HT1080 (cell line): ENCODE measurements around the gene ERBB4. TPM values are rescaled to one million over a fixed set of nuclear protein-coding genes. Genes with fewer than 3 reads are reported as not detected.

ENCODE experiments used
- DNase-seq: peaks from one replicate; pipeline ENCODE4 v3.0.0-alpha.2; 2015; ENCODE audit warnings: low read depth
- polyA plus RNA-seq, 2 experiments: library from polyadenylated mRNA; depleted of rRNA; stranded (reverse); fragments of >200 nt; gene quantifications; 2 replicates each; pipeline ENCODE4 v1.2.3, GENCODE V29; 2015
- total RNA-seq: library from RNA; depleted of rRNA; stranded (reverse); fragments of >200 nt; shearing (Covaris generic); gene quantifications from 2 replicates; pipeline ENCODE4 v1.2.3, GENCODE V29; 2014; rRNA removed

Gene ERBB4
- 0.02 TPM in 1 of 2 replicates, not detected in the other for total RNA-seq
- polyA plus RNA-seq (2015; cell fraction: cytosol; rRNA removed): 0.01 and 0.07 TPM in 2 replicates
- 0.14 TPM in 1 of 2 replicates, not detected in the other for polyA plus RNA-seq (2015; cell fraction: nucleus; rRNA removed)

- no peak for DNase-seq
These were observed at the start of gene ERBB4 for GRCh38 chr2:212538305-212539071. TSS of gene ERBB4 (minus strand) at chr2:212538802. CDS start at chr2:212538530, 272 bp downstream.

GRCh38 chr2:212580117-212580516 lies 41.5 kb upstream of the ERBB4 start:
- DNase-seq: no peak

- no peak for DNase-seq
These were observed 17.7 kb upstream of the ERBB4 start for GRCh38 chr2:212556296-212556695.

- DNase-seq: no peak
These were observed 15.6 kb upstream of the ERBB4 start for GRCh38 chr2:212554233-212554632.

- DNase-seq: no peak
These were observed 11.3 kb upstream of the ERBB4 start for GRCh38 chr2:212549941-212550340.

GRCh38 chr2:212549463-212549862 lies 10.9 kb upstream of the ERBB4 start:
- DNase-seq: no peak

GRCh38 chr2:212548455-212548819 lies 9.8 kb upstream of the ERBB4 start:
- DNase-seq: peak; percentile 40

- no peak for DNase-seq
These were observed 9.3 kb upstream of the ERBB4 start for GRCh38 chr2:212547716-212548454.

GRCh38 chr2:212546669-212547068 lies 8.1 kb upstream of the ERBB4 start:
- DNase-seq: no peak

- no peak for DNase-seq
These were observed 1.7 kb upstream of the ERBB4 start for GRCh38 chr2:212540341-212540740.

- no peak for DNase-seq
These were observed 674 bp upstream of the ERBB4 start for GRCh38 chr2:212539072-212539880.

- no peak for DNase-seq
These were observed 787 bp downstream of the ERBB4 start for GRCh38 chr2:212537726-212538304.

GRCh38 chr2:212536817-212537725 lies 1.5 kb downstream of the ERBB4 start:
- DNase-seq: no peak

GRCh38 chr2:212535996-212536816 lies 2.4 kb downstream of the ERBB4 start:
- DNase-seq: no peak

- DNase-seq: no peak
These were observed 4.3 kb downstream of the ERBB4 start for GRCh38 chr2:212534336-212534735.

- DNase-seq: no peak
These were observed 6.0 kb downstream of the ERBB4 start for GRCh38 chr2:212532585-212532984.

- no peak for DNase-seq
These were observed 6.5 kb downstream of the ERBB4 start for GRCh38 chr2:212532087-212532486.

- no peak for DNase-seq
These were observed 7.1 kb downstream of the ERBB4 start for GRCh38 chr2:212531499-212531898.

GRCh38 chr2:212530991-212531390 lies 7.6 kb downstream of the ERBB4 start:
- no peak for DNase-seq
